ENCODE results near the gene LSM7.

Gene LSM7

GRCh38 chr19:2328401-2329148 lies at the start of gene LSM7, which contains the start of gene SPPL2B:
TSS of gene LSM7 (minus strand) at chr19:2328586. CDS start at chr19:2328566, 20 bp downstream.
TSS of gene SPPL2B (plus strand) at chr19:2328684. CDS start at chr19:2328710, 26 bp downstream.
- DNase-seq: peak; percentile 92 to 93

DNA sequence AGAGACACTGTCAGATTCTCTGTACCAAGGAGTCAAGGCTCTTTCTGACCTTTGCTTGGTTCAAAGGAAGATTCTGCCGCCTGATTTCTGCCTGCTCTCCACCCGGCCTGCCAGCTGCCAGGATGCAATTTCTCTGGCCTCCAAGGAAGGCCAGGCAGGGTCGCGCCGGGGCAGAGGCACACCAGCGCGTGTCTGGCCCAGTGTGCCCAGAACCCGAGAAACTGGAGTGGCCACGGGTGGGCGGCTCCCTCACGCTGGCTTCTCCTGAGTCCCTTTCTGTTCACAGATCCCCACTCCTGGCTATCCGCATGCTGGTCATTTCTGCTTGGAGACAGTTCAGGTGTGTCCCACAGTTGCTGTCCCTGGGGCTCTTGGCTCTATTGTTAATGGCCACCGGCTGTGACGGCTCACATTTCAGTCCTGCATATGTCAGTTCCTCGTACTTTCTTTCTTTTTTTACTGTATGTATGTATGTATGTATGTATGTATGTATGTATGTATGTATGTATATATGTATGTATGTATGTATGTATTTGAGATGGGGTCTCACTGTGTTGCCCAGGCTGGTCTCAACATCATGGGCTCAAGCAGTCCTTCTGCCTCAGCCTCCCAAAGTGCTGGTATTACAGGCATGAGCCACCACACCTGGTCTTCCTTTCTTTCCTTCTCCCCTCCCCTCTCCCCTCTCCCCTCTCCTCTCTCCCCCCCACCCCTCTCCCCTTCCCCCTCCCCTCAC lies 48.6 kb upstream of the LSM7 start:
- no peak for DNase-seq

- DNase-seq: no peak
These were observed 47.2 kb upstream of the LSM7 start for GRCh38 chr19:2375353-2376121.

- DNase-seq: no peak
These were observed 46.4 kb upstream of the LSM7 start for GRCh38 chr19:2374808-2375207.

- DNase-seq: no peak
These were observed 43.8 kb upstream of the LSM7 start for GRCh38 chr19:2372076-2372612.

DNA sequence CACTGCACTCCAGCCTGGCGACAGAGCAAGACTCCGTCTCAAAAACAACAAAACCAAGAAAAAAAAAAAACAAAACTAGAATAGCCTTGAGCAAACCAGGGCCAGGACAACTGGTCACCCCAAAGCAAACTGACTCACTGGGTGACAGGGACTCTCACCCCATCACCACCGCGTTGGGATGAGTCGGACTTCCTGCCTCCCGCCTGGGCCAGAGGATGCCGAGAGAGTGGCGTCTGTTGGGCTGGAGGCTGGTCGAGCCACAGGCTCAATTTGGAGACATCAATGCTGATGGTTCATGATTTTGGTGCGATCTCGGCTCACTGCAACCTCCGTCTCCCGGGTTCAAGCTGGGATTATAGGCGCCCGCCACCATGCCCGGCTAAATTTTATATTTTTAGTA lies 43.3 kb upstream of the LSM7 start:
- DNase-seq: no peak

- DNase-seq: no peak
These were observed 37.0 kb upstream of the LSM7 start for GRCh38 chr19:2365201-2365970.

- no peak for DNase-seq
These were observed 35.0 kb upstream of the LSM7 start for GRCh38 chr19:2363419-2363818.

DNA sequence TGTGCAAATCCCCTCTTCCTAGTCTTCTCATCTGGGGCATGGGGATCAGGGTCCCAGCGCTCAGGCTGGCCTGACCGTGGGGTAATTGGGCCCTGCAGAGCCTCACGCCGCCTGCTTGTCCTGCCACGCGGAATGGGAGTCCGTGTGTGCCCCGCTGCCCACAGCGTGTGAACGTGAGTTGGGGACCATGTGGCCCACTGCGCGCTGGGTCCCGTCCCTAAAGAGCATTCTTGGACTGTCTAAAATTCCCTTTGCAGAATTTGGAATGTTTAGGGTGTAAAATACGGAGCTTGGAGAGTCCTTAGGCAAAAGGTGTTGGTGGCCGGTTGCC lies 34.5 kb upstream of the LSM7 start:
- DNase-seq: no peak

GRCh38 chr19:2362046-2362969 lies 33.9 kb upstream of the LSM7 start:
- no peak for DNase-seq

- no peak for DNase-seq
These were observed 33.1 kb upstream of the LSM7 start for GRCh38 chr19:2361246-2362045.

GRCh38 chr19:2360833-2361232 lies 32.4 kb upstream of the LSM7 start:
- DNase-seq: no peak

DNA sequence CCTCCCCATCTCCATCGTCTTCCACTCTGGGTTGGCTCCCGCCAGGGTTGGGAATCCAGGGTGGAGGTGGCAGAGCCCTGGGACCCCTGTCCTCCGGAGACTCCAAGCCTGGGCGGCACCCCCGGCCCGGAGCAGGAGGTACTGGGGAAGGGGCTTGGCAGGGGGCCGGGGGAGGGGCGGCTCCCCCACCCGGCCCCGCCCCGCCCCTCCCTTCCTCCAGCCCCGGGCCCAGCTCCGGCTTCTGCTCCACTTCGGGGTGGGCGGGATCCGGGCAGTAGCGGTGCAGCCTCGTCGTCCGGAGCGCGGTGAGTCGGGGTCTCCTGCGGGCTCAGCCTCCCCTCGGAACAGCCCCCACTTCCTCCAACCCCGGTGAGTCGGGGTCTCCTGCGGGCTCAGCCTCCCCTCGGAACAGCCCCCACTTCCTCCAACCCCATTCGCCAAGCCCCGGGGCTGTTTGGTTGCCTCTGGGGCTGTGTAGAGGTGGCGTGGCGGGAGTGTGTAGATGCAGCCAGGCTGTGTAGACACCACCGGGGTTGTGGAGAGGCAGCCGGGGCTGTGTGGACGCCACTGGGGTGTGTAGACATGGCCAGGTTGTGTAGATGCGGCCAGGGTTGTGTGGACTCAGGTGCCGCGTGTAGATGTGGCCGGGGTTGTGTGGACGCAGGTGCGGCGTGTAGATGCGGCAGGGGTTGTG lies 31.8 kb upstream of the LSM7 start, which contains the start of gene TMPRSS9:
Gene TMPRSS9, plus strand, starts transcription at position 274 of the 694 bp plus-strand sequence. CDS start 29,521 bp downstream, outside the sequence.
- DNase-seq: no peak

- DNase-seq: no peak
These were observed 30.3 kb upstream of the LSM7 start for GRCh38 chr19:2358548-2359173.

DNA sequence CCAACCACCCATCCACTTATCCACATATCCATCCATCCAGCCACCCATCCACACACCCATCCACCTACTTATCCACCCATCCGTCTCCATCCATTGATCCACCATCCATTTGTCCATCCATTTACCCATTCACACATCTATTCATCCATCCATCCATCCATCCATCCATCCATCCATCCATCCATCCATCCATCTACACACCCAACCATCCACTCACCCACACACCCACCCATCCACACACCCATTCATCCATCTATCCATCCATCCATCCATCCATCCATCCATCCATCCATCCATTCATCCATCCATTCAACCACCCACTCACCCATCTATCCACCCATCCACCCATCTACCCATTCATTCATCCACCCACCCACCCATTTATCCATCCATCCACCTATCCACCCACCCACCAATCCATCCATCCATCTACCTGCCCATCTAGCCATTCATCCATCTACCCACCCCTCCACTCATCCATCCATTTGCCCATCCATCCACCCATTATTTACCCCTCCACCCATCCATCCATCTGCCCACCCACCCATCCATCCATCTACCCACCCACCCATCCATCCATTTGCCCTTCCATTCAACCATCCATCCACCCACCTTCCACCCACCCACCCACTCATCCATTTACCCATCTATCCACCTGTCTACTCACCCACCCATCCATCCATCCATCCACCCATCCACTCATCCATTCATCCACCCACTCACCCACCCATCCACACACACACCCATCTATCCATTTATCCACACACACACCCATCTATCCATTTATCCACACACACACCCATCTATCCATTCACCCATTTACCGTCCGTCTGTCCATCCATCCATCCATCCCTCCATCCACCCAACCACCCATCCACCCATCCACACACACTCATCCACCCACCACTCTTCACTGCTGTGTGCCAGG lies 29.2 kb upstream of the LSM7 start:
- DNase-seq: no peak

DNA sequence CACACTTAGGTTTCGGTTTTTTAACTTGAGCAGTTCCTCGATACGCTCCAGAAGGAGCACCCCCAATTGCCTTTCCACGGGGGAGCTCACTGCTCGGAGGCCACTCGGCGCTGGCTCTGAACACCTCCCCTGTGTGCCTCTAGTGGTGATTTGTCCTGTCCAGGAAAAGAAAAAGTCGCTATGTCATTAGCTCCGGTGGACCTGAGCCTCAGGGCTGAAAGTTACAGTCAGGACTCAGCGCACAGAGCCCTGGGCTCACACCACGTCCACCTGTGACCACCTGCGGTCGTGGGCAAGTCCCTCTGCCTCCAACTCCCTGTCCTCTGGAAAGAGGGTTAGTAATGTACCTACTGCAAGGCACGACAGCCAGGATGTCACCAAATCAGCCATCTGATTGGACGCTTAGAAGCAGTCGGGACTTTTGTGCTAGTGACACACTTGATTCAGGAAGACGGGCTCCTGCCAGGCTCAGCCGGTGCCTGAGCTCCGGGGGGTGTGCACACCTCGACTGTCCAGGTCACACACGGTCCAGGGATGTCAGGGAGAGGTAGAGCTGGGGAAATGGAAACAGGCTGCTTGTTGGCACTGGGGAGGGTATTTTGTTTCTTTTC lies 27.8 kb upstream of the LSM7 start:
- no peak for DNase-seq

DNA sequence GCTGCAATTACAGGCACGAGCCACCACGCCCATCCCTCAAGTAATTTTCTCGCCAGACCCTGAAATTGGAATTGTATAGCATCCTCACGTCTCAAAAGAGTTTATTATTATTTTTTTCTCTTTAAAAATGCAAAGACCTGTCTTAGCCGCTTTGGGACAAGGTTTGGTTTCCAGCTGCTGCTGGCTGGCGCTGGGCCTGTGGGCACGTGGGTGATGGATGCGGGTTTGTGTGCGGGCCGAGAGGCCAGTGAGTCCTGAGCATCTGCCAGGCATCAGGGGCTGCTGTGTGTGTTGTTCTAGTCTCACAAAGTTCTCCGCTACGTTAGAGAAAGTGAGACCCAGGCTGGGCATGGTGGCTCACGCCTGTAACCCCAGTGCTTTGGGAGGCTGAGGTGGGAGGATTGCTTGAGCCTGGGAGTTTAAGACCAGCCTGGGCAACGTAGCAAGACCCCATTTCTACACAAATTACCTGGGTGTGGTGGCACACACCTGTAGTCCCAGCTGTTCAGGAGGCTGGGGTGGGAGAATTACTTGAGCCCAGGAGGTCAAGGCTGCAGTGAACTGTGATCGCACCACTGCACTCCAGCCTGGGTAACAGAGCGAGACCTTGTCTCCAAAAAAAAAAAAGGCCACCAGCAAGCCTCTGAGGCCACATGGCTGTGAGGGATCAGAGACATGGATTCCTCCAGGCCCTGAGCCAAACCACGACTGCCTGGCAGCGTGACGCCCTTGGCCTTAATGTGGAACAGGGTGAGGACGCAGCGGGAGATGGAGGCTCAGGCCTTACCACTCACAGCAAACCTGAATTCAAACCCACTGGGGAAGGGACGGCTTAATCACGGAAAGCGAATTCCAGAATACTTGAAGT lies 27.0 kb upstream of the LSM7 start:
- no peak for DNase-seq

Measured in CD4-positive, alpha-beta T cell treated with Interleukin-4 for 1 hour (primary cell).